CD14-positive monocyte (primary cell): ENCODE results near the gene BATF3. TPM values are rescaled to one million over a fixed set of nuclear protein-coding genes. Genes with fewer than 3 reads are reported as not detected.

ENCODE experiments used
- DNase-seq, 3 donors: peaks; one replicate each; pipeline ENCODE4 v3.0.0-alpha.2; 2011 to 2022
- H2AFZ ChIP-seq: 2 replicates; pipeline ENCODE4 v1.6.0; 2012; ENCODE audit warnings: mild to moderate bottlenecking, low read depth, low read length, inconsistent platforms; ENCODE audit not compliant: insufficient read depth, poor library complexity, severe bottlenecking
- H3K27ac ChIP-seq, 2 donors: 1 replicate in 1 of 2; 2 replicates in 1 of 2; pipeline ENCODE4 v1.5.1; 2012 to 2013; ENCODE audit warnings: low read length in 2 of 2, control low read depth in 1 of 2, inconsistent platforms in 1 of 2, low read depth in 1 of 2, mild to moderate bottlenecking in 1 of 2
- H3K27me3 ChIP-seq, 2 donors: one replicate each; pipeline versions ENCODE4 v1.6.0 to v1.6.1; 2011 to 2013; ENCODE audit warnings: low read length in 2 of 2; ENCODE audit not compliant: control insufficient read depth in 2 of 2, insufficient read depth in 2 of 2
- H3K36me3 ChIP-seq, 2 donors: replicated peaks in 1 of 2; 1 replicate in 1 of 2; 2 replicates in 1 of 2; pipeline versions ENCODE4 v1.5.1 to v1.6.1; 2012 to 2013; ENCODE audit warnings: low read length in 2 of 2, control low read depth in 1 of 2, inconsistent platforms in 1 of 2, mild to moderate bottlenecking in 1 of 2; ENCODE audit not compliant: insufficient read depth in 2 of 2, control insufficient read depth in 1 of 2
- H3K4me1 ChIP-seq, 2 donors: 1 replicate in 1 of 2; 2 replicates in 1 of 2; pipeline versions ENCODE4 v1.5.1 to v1.6.1; 2012 to 2013; ENCODE audit warnings: low read length in 2 of 2, control low read depth in 1 of 2, inconsistent platforms in 1 of 2, mild to moderate bottlenecking in 1 of 2, moderate library complexity in 1 of 2; ENCODE audit not compliant: insufficient read depth in 2 of 2, control insufficient read depth in 1 of 2
- H3K4me2 ChIP-seq: replicated peaks from 2 replicates; pipeline ENCODE3; 2012; ENCODE audit warnings: low read length, moderate library complexity, mild to moderate bottlenecking; ENCODE audit not compliant: poor library complexity, severe bottlenecking; ENCODE audit errors: extremely low read depth
- H3K4me3 ChIP-seq, 3 experiments: fragments of 200-600 bp in 1 of 3; sonication (generic) in 1 of 3; replicated peaks in 1 of 3; 1 replicate in 2 of 3; 2 replicates in 1 of 3; pipeline ENCODE4 v1.5.1; 2011 to 2013; ENCODE audit warnings: low read length in 3 of 3, mild to moderate bottlenecking in 3 of 3, control low read depth in 2 of 3, low read depth in 2 of 3, inconsistent platforms in 1 of 3, moderate library complexity in 1 of 3
- H3K79me2 ChIP-seq: 2 replicates; pipeline ENCODE4 v1.6.0; 2012; ENCODE audit warnings: mild to moderate bottlenecking, control low read depth, inconsistent platforms, low read length, moderate library complexity; ENCODE audit not compliant: insufficient read depth
- H3K9ac ChIP-seq: 2 replicates; pipeline ENCODE4 v1.6.0; 2017; ENCODE audit warnings: low read length, mild to moderate bottlenecking; ENCODE audit not compliant: insufficient read depth, poor library complexity, severe bottlenecking
- H3K9me3 ChIP-seq, 2 donors: replicated peaks in 1 of 2; 1 replicate in 1 of 2; 2 replicates in 1 of 2; pipeline versions ENCODE4 v1.5.1 to v1.6.1; 2012 to 2013; ENCODE audit warnings: low read length in 2 of 2, control low read depth in 1 of 2; ENCODE audit not compliant: control insufficient read depth in 1 of 2, insufficient read depth in 1 of 2
- H4K20me1 ChIP-seq: 2 replicates; pipeline ENCODE4 v1.6.0; 2012; ENCODE audit warnings: mild to moderate bottlenecking, low read length, control low read depth, moderate library complexity; ENCODE audit not compliant: insufficient read depth
- H3K27ac Mint-ChIP-seq, 7 donors: one replicate each; pipeline ENCODE4 v1.8.0; 2020; ENCODE audit warnings: mild to moderate bottlenecking in 7 of 7, mixed read lengths in 7 of 7, moderate library complexity in 6 of 7, inconsistent platforms in 2 of 7
- H3K27me3 Mint-ChIP-seq, 3 donors: one replicate each; pipeline ENCODE4 v1.8.0; 2021 to 2022; ENCODE audit warnings: low read depth in 3 of 3, mild to moderate bottlenecking in 3 of 3, mixed read lengths in 3 of 3, moderate library complexity in 3 of 3, inconsistent platforms in 1 of 3
- H3K36me3 Mint-ChIP-seq, 2 donors: one replicate each; pipeline ENCODE4 v1.8.0; 2020; ENCODE audit warnings: mixed read lengths in 2 of 2, inconsistent platforms in 1 of 2, mild to moderate bottlenecking in 1 of 2
- H3K4me1 Mint-ChIP-seq: one replicate; pipeline ENCODE4 v1.8.0; 2020; ENCODE audit warnings: mild to moderate bottlenecking, mixed read lengths
- H3K4me3 Mint-ChIP-seq, 2 donors: one replicate each; pipeline ENCODE4 v1.8.0; 2020; ENCODE audit warnings: mild to moderate bottlenecking in 2 of 2, mixed read lengths in 2 of 2, moderate library complexity in 1 of 2
- H3K9me3 Mint-ChIP-seq, 7 donors: one replicate each; pipeline ENCODE4 v1.8.0; 2020 to 2022; ENCODE audit warnings: mixed read lengths in 7 of 7, mild to moderate bottlenecking in 6 of 7, moderate library complexity in 6 of 7, inconsistent platforms in 2 of 7
- CTCF ChIP-seq: fragments of 200-600 bp; IDR thresholded peaks from one replicate; pipeline ENCODE4 v1.8.0; 2022; ENCODE audit warnings: antibody characterized with exemption, mild to moderate bottlenecking
- WGBS: methylation state at CpG from one replicate; pipeline ENCODE4 v1.1.5; 2013; ENCODE audit warnings: missing lambda C conversion rate; ENCODE audit not compliant: insufficient coverage; 5-methylcytosine and 5-hydroxymethylcytosine counted together
- intact Hi-C, 2 donors: fragments of 100-400 bp; cut with micrococcal nuclease; formaldehyde crosslinking; loops; one replicate each; pipeline versions ENCODE4 v1.15.0 to v1.15.1; 2023
- polyA plus RNA-seq, 3 donors: library from polyadenylated mRNA; depleted of rRNA in 1 of 3; unstranded in 2 of 3; stranded (reverse) in 1 of 3; fragments of 300-500 nt in 2 of 3; fragments of >200 nt in 1 of 3; fragmentation: Illumina TruSeq in 2 of 3; gene quantifications; 1 replicate in 2 of 3; 2 replicates in 1 of 3; pipeline ENCODE4 v1.2.3, GENCODE V29; 2012 to 2021

Gene BATF3
- polyA plus RNA-seq, 3 donors, result 9.3 to 34.7 (median 15.1) TPM

- Histone ChIP-seq H3K4me1 (peaks cover 25 to 31% of the 10 kb centered on the region in 2 donors), H3K4me3 (no peak overlapping the region), H3K36me3 (no peaks in the 10 kb centered on the region), H3K27me3 (peaks cover 15 to 42% of the 10 kb centered on the region in 2 donors), H2AFZ (no peak overlapping the region), H3K27ac (no peak overlapping the region), H4K20me1 (no peaks in the 10 kb centered on the region), H3K4me2 (no peak overlapping the region), H3K79me2 (no peaks in the 10 kb centered on the region), H3K9me3 (no peaks in the 10 kb centered on the region), H3K9ac (no peak overlapping the region)
- Mint-ChIP-seq H3K27ac (no peak overlapping the region), H3K4me3 (no peak overlapping the region), H3K4me1 (peaks cover 25% of the 10 kb centered on the region), H3K27me3 (peaks cover 34 to 52% (median 41%) of the 10 kb centered on the region in 3 donors), H3K9me3 (peaks cover 0 to 3% (median 0%) of the 10 kb centered on the region in 7 donors), H3K36me3 (peaks cover 0 to 3% of the 10 kb centered on the region in 2 donors)
- intact Hi-C loops, result loop anchor here in 1 of 2 donors (5.0 kb wide), 1 partner anchor 35 kb away; no protein-coding TSS in a partner anchor
- no CpG with 5 or more reads among the region's 1 CpG for WGBS
- no peak for TF ChIP-seq CTCF
- DNase-seq, result no peak
Observed at GRCh38 chr1:212702672-212703071, 3.0 kb upstream of the BATF3 start.

GRCh38 chr1:212701910-212702309 lies 2.3 kb upstream of the BATF3 start:
- Histone ChIP-seq H3K4me1 (peaks cover 25 to 31% of the 10 kb centered on the region in 2 donors), H3K27ac (no peak overlapping the region), H3K4me3 (no peak overlapping the region), H2AFZ (no peak overlapping the region), H3K36me3 (no peaks in the 10 kb centered on the region), H3K9ac (no peak overlapping the region), H3K79me2 (no peaks in the 10 kb centered on the region), H3K27me3 (peaks cover 18 to 50% of the 10 kb centered on the region in 2 donors), H4K20me1 (no peaks in the 10 kb centered on the region), H3K4me2 (no peak overlapping the region), H3K9me3 (no peaks in the 10 kb centered on the region)
- Mint-ChIP-seq H3K9me3 (peaks cover 0 to 3% (median 0%) of the 10 kb centered on the region in 7 donors), H3K27me3 (peaks cover 33 to 59% (median 48%) of the 10 kb centered on the region in 3 donors), H3K4me3 (peak overlapping the region in 1 of 2 donors; percentile 73), H3K27ac (no peak overlapping the region), H3K36me3 (peaks cover 0 to 5% of the 10 kb centered on the region in 2 donors), H3K4me1 (peaks cover 28% of the 10 kb centered on the region)
- WGBS, result 60% methylated on average over 1 of the region's 1 CpG
- DNase-seq, result no peak
- intact Hi-C loops, result loop anchor here in 1 of 2 donors (5.0 kb wide), 1 partner anchor 35 kb away; no protein-coding TSS in a partner anchor
- TF ChIP-seq CTCF, result no peak
